HEK293 (cell line): ENCODE measurements around the gene KLHL29.
A peak's percentile ranks its signal among the peaks of the same experiment; 100 is the strongest.

ENCODE experiments used
- CTCF ChIA-PET: fragments of 350-600 bp; formaldehyde crosslinking; extraction: SDS; loops from one replicate; lab custom pipeline; 2021; ENCODE audit warnings: antibody characterized with exemption; lab: Yijun Ruan, JAX
- POLR2A ChIA-PET: fragments of 300-600 bp; formaldehyde crosslinking; extraction: SDS; loops from one replicate; lab custom pipeline; 2020; ENCODE audit warnings: antibody characterized with exemption, inconsistent platforms; lab: Yijun Ruan, JAX
- H3K27ac ChIP-seq: fragments of 200-500 bp; sonication (Bioruptor generic); 2 replicates; pipeline ENCODE4 v1.5.1; 2014; ENCODE audit warnings: low read depth, low read length, control low read depth, inconsistent platforms; ENCODE audit errors: extremely low read depth
- H3K36me3 ChIP-seq, 2 experiments: fragments of 200-500 bp in 1 of 2; sonication (Bioruptor generic) in 1 of 2; 1 replicate in 1 of 2; 2 replicates in 1 of 2; pipeline ENCODE4 v1.5.1; 2014 to 2017; ENCODE audit warnings: inconsistent platforms in 2 of 2, low read length in 2 of 2; ENCODE audit not compliant: control insufficient read depth in 2 of 2, insufficient read depth in 1 of 2
- H3K4me1 ChIP-seq: fragments of 200-500 bp; sonication (Bioruptor generic); 2 replicates; pipeline ENCODE4 v1.5.1; 2014; ENCODE audit warnings: mild to moderate bottlenecking, low read length, inconsistent platforms; ENCODE audit not compliant: control insufficient read depth, insufficient read depth
- H3K4me3 ChIP-seq: 2 replicates; pipeline ENCODE4 v1.5.1; 2011; ENCODE audit warnings: low read depth, mild to moderate bottlenecking, control low read depth, low read length, moderate library complexity
- H3K9me3 ChIP-seq: fragments of 200-500 bp; sonication (Bioruptor generic); 2 replicates; pipeline ENCODE4 v1.5.1; 2014; ENCODE audit warnings: low read depth, low read length, inconsistent platforms; ENCODE audit not compliant: control insufficient read depth, insufficient read depth
- IKZF3 ChIP-seq: fragments of 450-650 bp; IDR thresholded peaks from 2 replicates; pipeline ENCODE4 v1.5.0; 2018; ENCODE audit warnings: missing biosample characterization, mild to moderate bottlenecking, missing genetic modification characterization, moderate library complexity
- SCRT2 ChIP-seq: fragments of 450-650 bp; formaldehyde crosslinking; IDR thresholded peaks from 2 replicates; pipeline ENCODE4 v1.5.1; 2016; ENCODE audit warnings: missing biosample characterization, missing genetic modification characterization
- SP2 ChIP-seq: fragments of 450-650 bp; formaldehyde crosslinking; IDR thresholded peaks from 2 replicates; pipeline ENCODE4 v1.5.1; 2016; ENCODE audit warnings: missing biosample characterization, missing genetic modification characterization
- TCF7L2 ChIP-seq: IDR thresholded peaks from 2 replicates; pipeline ENCODE4 v1.6.1; 2011; ENCODE audit warnings: low read depth, mild to moderate bottlenecking, inconsistent platforms, low read length, moderate library complexity, borderline replicate concordance
- ZBTB17 ChIP-seq: fragments of 450-650 bp; formaldehyde crosslinking; IDR thresholded peaks from 2 replicates; pipeline ENCODE4 v1.5.1; 2016; ENCODE audit warnings: missing biosample characterization, missing genetic modification characterization
- ZBTB21 ChIP-seq: fragments of 450-650 bp; formaldehyde crosslinking; IDR thresholded peaks from 2 replicates; pipeline ENCODE4 v1.5.1; 2017; ENCODE audit warnings: missing biosample characterization, missing genetic modification characterization
- ZNF121 ChIP-seq: fragments of 450-650 bp; formaldehyde crosslinking; IDR thresholded peaks from 2 replicates; pipeline ENCODE4 v1.5.1; 2016; ENCODE audit warnings: missing biosample characterization, missing genetic modification characterization
- ZNF155 ChIP-seq: fragments of 450-650 bp; formaldehyde crosslinking; IDR thresholded peaks from 2 replicates; pipeline ENCODE4 v1.5.1; 2016; ENCODE audit warnings: missing biosample characterization, missing genetic modification characterization
- ZNF2 ChIP-seq: fragments of 450-650 bp; formaldehyde crosslinking; IDR thresholded peaks from 2 replicates; pipeline ENCODE4 v1.5.1; 2016; ENCODE audit warnings: missing biosample characterization, missing genetic modification characterization
- ZNF239 ChIP-seq: fragments of 450-650 bp; formaldehyde crosslinking; IDR thresholded peaks from 2 replicates; pipeline ENCODE4 v1.5.1; 2016; ENCODE audit warnings: missing biosample characterization, missing genetic modification characterization
- ZNF248 ChIP-seq: fragments of 450-650 bp; formaldehyde crosslinking; IDR thresholded peaks from 2 replicates; pipeline ENCODE4 v1.5.1; 2017; ENCODE audit warnings: missing biosample characterization, missing genetic modification characterization
- ZNF514 ChIP-seq: fragments of 450-650 bp; formaldehyde crosslinking; IDR thresholded peaks from 2 replicates; pipeline ENCODE4 v1.5.1; 2016; ENCODE audit warnings: missing biosample characterization, missing genetic modification characterization
- ZNF670 ChIP-seq: fragments of 450-650 bp; formaldehyde crosslinking; IDR thresholded peaks from 2 replicates; pipeline ENCODE4 v1.5.1; 2016; ENCODE audit warnings: missing biosample characterization, missing genetic modification characterization, low read depth
- ZXDB ChIP-seq: fragments of 450-650 bp; formaldehyde crosslinking; IDR thresholded peaks from 2 replicates; pipeline ENCODE4 v1.5.1; 2016; ENCODE audit warnings: missing biosample characterization, missing genetic modification characterization
- TF ChIP-seq, protein P1 (sequence below): fragments of 450-650 bp; formaldehyde crosslinking; IDR thresholded peaks from 2 replicates; pipeline ENCODE4 v1.5.1; 2017; ENCODE audit warnings: missing biosample characterization, missing genetic modification characterization
- TF ChIP-seq, protein P2 (sequence below): fragments of 450-650 bp; formaldehyde crosslinking; IDR thresholded peaks from 2 replicates; pipeline ENCODE4 v1.5.1; 2017; ENCODE audit warnings: missing biosample characterization, missing genetic modification characterization
- TF ChIP-seq, protein P3 (sequence below): fragments of 450-650 bp; formaldehyde crosslinking; IDR thresholded peaks from 2 replicates; pipeline ENCODE4 v1.5.1; 2016; ENCODE audit warnings: missing biosample characterization, missing genetic modification characterization

KLHL29 gene

DNA sequence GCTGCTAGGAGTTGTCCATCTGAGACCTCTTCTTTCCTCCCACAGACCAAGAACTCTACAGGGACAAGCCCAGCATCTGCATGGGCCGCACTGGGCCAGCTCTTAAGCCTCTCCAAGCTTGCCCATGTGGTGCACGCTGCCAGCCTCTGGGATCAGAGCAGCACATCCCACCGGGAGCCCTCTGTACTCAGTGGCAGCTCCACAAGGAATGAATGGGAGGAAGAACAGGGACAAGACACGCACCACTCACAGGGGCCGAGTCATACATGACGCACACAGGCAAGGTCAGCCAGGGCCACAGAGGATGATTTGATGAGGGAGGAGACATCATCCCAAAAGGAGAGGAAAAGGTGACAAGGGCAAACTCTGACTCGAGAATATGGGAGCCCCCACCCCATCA, 268.3 kb downstream of the KLHL29 start:
- POLR2A ChIA-PET: no interaction called here
- Histone ChIP-seq H3K36me3 (no peaks in the 10 kb centered on the region), H3K4me1 (no peaks in the 10 kb centered on the region), H3K4me3 (no peak overlapping the region), H3K27ac (no peak overlapping the region), H3K9me3 (no peaks in the 10 kb centered on the region)
- CTCF ChIA-PET: no interaction called here
- no peak for TF ChIP-seq ZBTB17 (tag by site-specific recombination)
- TF ChIP-seq, protein P1, sequence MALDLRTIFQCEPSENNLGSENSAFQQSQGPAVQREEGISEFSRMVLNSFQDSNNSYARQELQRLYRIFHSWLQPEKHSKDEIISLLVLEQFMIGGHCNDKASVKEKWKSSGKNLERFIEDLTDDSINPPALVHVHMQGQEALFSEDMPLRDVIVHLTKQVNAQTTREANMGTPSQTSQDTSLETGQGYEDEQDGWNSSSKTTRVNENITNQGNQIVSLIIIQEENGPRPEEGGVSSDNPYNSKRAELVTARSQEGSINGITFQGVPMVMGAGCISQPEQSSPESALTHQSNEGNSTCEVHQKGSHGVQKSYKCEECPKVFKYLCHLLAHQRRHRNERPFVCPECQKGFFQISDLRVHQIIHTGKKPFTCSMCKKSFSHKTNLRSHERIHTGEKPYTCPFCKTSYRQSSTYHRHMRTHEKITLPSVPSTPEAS (tag by site-specific recombination): no peak

DNA sequence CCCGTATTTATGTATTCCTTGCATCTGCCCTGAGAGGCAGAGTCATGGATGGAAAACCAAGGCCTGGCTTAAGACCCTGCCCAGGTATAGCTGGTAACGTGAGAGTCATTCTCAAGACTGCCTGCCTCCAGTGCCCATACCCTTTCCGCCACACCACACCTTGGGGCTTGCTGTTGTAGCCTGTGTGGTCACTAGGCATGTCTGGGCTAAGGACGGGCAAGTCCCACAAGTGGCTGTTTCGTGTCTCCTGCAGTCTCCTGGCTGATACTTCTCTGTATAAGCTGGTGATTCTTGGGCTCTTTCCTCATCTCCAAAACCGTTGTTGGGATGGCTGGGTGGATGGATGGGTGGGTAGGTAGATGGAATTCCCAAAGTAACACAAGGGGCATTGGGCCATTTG, 269.8 kb downstream of the KLHL29 start:
- Histone ChIP-seq H3K9me3 (no peaks in the 10 kb centered on the region), H3K27ac (no peak overlapping the region), H3K4me1 (no peaks in the 10 kb centered on the region), H3K36me3 (no peaks in the 10 kb centered on the region), H3K4me3 (no peak overlapping the region)
- POLR2A ChIA-PET: no interaction called here
- CTCF ChIA-PET: interaction anchor here (0.7 to 1.1 kb wide), 2 partner anchors 30 to 303 kb away, joined by 4 read pairs; no protein-coding TSS in a partner anchor
- TF ChIP-seq ZNF248 (tag by site-specific recombination) (no peak), ZNF514 (tag by site-specific recombination) (no peak), IKZF3 (no peak), ZNF121 (tag by site-specific recombination) (no peak), ZBTB21 (no peak), ZNF2 (tag by site-specific recombination) (no peak), ZXDB (tag by site-specific recombination) (no peak), SP2 (tag by site-specific recombination) (no peak), ZNF239 (no peak), TCF7L2 (no peak), ZNF155 (tag by site-specific recombination) (no peak)
- TF ChIP-seq, protein P2, sequence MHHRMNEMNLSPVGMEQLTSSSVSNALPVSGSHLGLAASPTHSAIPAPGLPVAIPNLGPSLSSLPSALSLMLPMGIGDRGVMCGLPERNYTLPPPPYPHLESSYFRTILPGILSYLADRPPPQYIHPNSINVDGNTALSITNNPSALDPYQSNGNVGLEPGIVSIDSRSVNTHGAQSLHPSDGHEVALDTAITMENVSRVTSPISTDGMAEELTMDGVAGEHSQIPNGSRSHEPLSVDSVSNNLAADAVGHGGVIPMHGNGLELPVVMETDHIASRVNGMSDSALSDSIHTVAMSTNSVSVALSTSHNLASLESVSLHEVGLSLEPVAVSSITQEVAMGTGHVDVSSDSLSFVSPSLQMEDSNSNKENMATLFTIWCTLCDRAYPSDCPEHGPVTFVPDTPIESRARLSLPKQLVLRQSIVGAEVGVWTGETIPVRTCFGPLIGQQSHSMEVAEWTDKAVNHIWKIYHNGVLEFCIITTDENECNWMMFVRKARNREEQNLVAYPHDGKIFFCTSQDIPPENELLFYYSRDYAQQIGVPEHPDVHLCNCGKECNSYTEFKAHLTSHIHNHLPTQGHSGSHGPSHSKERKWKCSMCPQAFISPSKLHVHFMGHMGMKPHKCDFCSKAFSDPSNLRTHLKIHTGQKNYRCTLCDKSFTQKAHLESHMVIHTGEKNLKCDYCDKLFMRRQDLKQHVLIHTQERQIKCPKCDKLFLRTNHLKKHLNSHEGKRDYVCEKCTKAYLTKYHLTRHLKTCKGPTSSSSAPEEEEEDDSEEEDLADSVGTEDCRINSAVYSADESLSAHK (tag by site-specific recombination): no peak
- TF ChIP-seq, protein P3, sequence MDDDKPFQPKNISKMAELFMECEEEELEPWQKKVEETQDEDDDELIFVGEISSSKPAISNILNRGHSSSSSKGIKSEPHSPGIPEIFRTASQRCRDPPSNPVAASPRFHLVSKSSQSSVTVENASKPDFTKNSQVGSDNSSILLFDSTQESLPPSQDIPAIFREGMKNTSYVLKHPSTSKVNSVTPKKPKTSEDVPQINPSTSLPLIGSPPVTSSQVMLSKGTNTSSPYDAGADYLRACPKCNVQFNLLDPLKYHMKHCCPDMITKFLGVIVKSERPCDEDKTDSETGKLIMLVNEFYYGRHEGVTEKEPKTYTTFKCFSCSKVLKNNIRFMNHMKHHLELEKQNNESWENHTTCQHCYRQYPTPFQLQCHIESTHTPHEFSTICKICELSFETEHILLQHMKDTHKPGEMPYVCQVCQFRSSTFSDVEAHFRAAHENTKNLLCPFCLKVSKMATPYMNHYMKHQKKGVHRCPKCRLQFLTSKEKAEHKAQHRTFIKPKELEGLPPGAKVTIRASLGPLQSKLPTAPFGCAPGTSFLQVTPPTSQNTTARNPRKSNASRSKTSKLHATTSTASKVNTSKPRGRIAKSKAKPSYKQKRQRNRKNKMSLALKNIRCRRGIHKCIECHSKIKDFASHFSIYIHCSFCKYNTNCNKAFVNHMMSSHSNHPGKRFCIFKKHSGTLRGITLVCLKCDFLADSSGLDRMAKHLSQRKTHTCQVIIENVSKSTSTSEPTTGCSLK: no peak

DNA sequence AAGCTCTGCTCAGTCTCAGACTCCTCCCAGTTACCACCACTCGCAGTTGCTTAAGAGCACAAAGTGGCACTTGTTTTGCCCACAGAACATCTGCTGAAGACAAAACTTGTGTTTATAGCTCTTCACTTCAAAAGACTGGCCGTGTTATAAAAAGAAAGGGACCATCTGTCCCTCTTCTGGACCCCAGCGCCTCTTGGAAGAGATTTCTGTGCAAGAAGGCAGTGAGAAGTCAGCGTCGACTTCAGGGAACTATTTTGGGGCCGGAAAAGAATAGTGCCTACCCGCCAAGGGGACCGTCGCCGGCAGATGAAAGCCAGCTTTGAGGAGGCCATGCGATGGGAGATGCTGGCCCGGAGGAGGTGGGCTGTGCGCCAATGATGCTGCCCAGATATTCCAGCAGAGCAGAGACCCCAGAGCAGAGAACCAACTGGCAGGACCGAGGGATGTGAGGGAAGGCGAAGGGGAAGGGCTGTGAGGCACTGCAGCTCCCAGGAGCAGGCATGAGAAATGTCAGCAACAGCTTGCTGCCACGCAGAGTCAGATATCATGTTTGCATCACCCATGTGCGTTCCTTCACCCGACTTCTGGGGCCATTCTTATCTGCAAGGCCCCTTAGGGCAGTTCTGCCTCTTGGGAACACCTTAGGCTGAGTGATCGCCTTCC, 271.1 kb downstream of the KLHL29 start:
- Histone ChIP-seq H3K36me3 (no peaks in the 10 kb centered on the region), H3K4me1 (no peaks in the 10 kb centered on the region), H3K9me3 (no peaks in the 10 kb centered on the region), H3K27ac (no peak overlapping the region), H3K4me3 (no peak overlapping the region)
- POLR2A ChIA-PET: no interaction called here
- TF ChIP-seq SCRT2 (tag by site-specific recombination) (peak; percentile 31; the same call in 1 of the 2 replicates), ZNF670 (tag by site-specific recombination) (no peak)
- CTCF ChIA-PET: interaction anchor here (1.1 kb wide), 1 partner anchor 304 kb away, joined by 4 read pairs; no protein-coding TSS in a partner anchor
